H9 (cell line): ENCODE measurements around the gene ANGPTL1. TPM values are rescaled to one million over a fixed set of nuclear protein-coding genes. Genes with fewer than 3 reads are reported as not detected.

Experiments used
- DNase-seq: peaks from one replicate; pipeline ENCODE4 v3.0.0-alpha.2; 2017
- H2AFZ ChIP-seq: one replicate; pipeline ENCODE4 v1.6.1; 2013; ENCODE audit warnings: mild to moderate bottlenecking, low read length, control low read depth, moderate library complexity
- H2AK5ac ChIP-seq: 2 replicates; pipeline ENCODE4 v1.6.1; 2013; ENCODE audit warnings: low read length, control low read depth, mixed read lengths; ENCODE audit not compliant: insufficient read length
- H2BK120ac ChIP-seq: one replicate; pipeline ENCODE4 v1.6.1; 2013; ENCODE audit warnings: low read depth, mild to moderate bottlenecking, low read length, control low read depth, inconsistent platforms; ENCODE audit not compliant: poor library complexity, severe bottlenecking
- H2BK12ac ChIP-seq: 2 replicates; pipeline ENCODE4 v1.6.1; 2013; ENCODE audit warnings: low read length, control low read depth, mixed read lengths, low read depth; ENCODE audit not compliant: insufficient read length
- H2BK15ac ChIP-seq: 2 replicates; pipeline ENCODE4 v1.6.1; 2013; ENCODE audit warnings: low read depth, low read length, control low read depth
- H2BK20ac ChIP-seq: one replicate; pipeline ENCODE4 v1.6.1; 2013; ENCODE audit warnings: low read depth, mild to moderate bottlenecking, low read length, control low read depth, inconsistent platforms; ENCODE audit not compliant: poor library complexity, severe bottlenecking
- H2BK5ac ChIP-seq: 2 replicates; pipeline ENCODE4 v1.6.1; 2013; ENCODE audit warnings: low read length, control low read depth, mixed read lengths; ENCODE audit not compliant: insufficient read length
- H3K14ac ChIP-seq: 2 replicates; pipeline ENCODE4 v1.6.1; 2013; ENCODE audit warnings: low read length, control low read depth; ENCODE audit not compliant: insufficient read depth
- H3K18ac ChIP-seq: 2 replicates; pipeline ENCODE4 v1.6.1; 2013; ENCODE audit warnings: low read depth, mild to moderate bottlenecking, mixed read lengths, low read length, control low read depth; ENCODE audit not compliant: insufficient read length
- H3K23ac ChIP-seq: 2 replicates; pipeline ENCODE4 v1.6.1; 2013; ENCODE audit warnings: low read length, control low read depth, mixed read lengths, low read depth; ENCODE audit not compliant: insufficient read length
- H3K23me2 ChIP-seq: 2 replicates; pipeline ENCODE4 v1.6.1; 2013; ENCODE audit warnings: low read depth, mild to moderate bottlenecking, mixed read lengths, low read length, control low read depth; ENCODE audit not compliant: insufficient read length, poor library complexity, severe bottlenecking
- H3K27ac ChIP-seq: 2 replicates; pipeline ENCODE4 v1.5.1; 2013; ENCODE audit warnings: low read length, control low read depth, mixed read lengths, low read depth; ENCODE audit not compliant: insufficient read length
- H3K27me3 ChIP-seq: 2 replicates; pipeline ENCODE4 v1.6.1; 2013; ENCODE audit warnings: low read length, control low read depth, inconsistent platforms; ENCODE audit not compliant: insufficient read depth
- H3K4ac ChIP-seq: 2 replicates; pipeline ENCODE4 v1.6.1; 2013; ENCODE audit warnings: low read depth, mild to moderate bottlenecking, control low read depth, inconsistent platforms, low read length, moderate library complexity
- H3K4me1 ChIP-seq: 2 replicates; pipeline ENCODE4 v1.6.1; 2013; ENCODE audit warnings: low read length, control low read depth, inconsistent platforms; ENCODE audit not compliant: insufficient read depth
- H3K4me2 ChIP-seq: 2 replicates; pipeline ENCODE4 v1.6.1; 2013; ENCODE audit warnings: low read length, control low read depth, mixed read lengths; ENCODE audit not compliant: insufficient read length, insufficient read depth
- H3K56ac ChIP-seq: 2 replicates; pipeline ENCODE4 v1.6.1; 2013; ENCODE audit warnings: low read depth, mild to moderate bottlenecking, mixed read lengths, low read length, control low read depth; ENCODE audit not compliant: insufficient read length
- H3K79me1 ChIP-seq: 2 replicates; pipeline ENCODE4 v1.6.1; 2013; ENCODE audit warnings: low read depth, mild to moderate bottlenecking, moderate library complexity, low read length, control low read depth, inconsistent platforms; ENCODE audit not compliant: insufficient read depth, poor library complexity, severe bottlenecking
- H3K79me2 ChIP-seq: 2 replicates; pipeline ENCODE4 v1.6.1; 2013; ENCODE audit warnings: low read length, control low read depth, inconsistent platforms; ENCODE audit not compliant: insufficient read depth
- H3K9ac ChIP-seq: 2 replicates; pipeline ENCODE4 v1.6.1; 2013; ENCODE audit warnings: low read length, control low read depth, mixed read lengths; ENCODE audit not compliant: insufficient read length; ENCODE audit errors: extremely low read depth
- H3K9me3 ChIP-seq: one replicate; pipeline ENCODE4 v1.6.1; 2013; ENCODE audit warnings: low read depth, low read length, inconsistent platforms; ENCODE audit not compliant: control insufficient read depth
- H3T11ph ChIP-seq: one replicate; pipeline ENCODE4 v1.6.1; 2013; ENCODE audit warnings: mild to moderate bottlenecking, low read length, control low read depth, inconsistent platforms
- H4K20me1 ChIP-seq: one replicate; pipeline ENCODE4 v1.6.1; 2013; ENCODE audit not compliant: control insufficient read depth, insufficient read length, insufficient read depth
- H4K5ac ChIP-seq: 2 replicates; pipeline ENCODE4 v1.6.1; 2013; ENCODE audit warnings: low read depth, mild to moderate bottlenecking, mixed read lengths, low read length, control low read depth; ENCODE audit not compliant: insufficient read length
- H4K8ac ChIP-seq: replicated peaks from 2 replicates; pipeline ENCODE4 v1.6.1; 2013; ENCODE audit warnings: low read length, control low read depth, mixed read lengths, low read depth; ENCODE audit not compliant: insufficient read length
- H4K91ac ChIP-seq: 2 replicates; pipeline ENCODE4 v1.6.1; 2013; ENCODE audit warnings: low read depth, mild to moderate bottlenecking, moderate library complexity, mixed read lengths, low read length, control low read depth; ENCODE audit not compliant: insufficient read length
- H3K27ac Mint-ChIP-seq, 3 experiments: 2 replicates in 2 of 3; 3 replicates in 1 of 3; pipeline ENCODE4 v1.8.0; 2020 to 2021; ENCODE audit warnings: mixed read lengths in 3 of 3, mild to moderate bottlenecking in 1 of 3, moderate library complexity in 1 of 3
- H3K27me3 Mint-ChIP-seq: 2 replicates; pipeline ENCODE4 v1.8.0; 2021; ENCODE audit warnings: low read depth, mild to moderate bottlenecking, moderate library complexity, mixed read lengths
- H3K36me3 Mint-ChIP-seq, 3 experiments: 2 replicates in 2 of 3; 3 replicates in 1 of 3; pipeline ENCODE4 v1.8.0; 2020 to 2021; ENCODE audit warnings: low read depth in 3 of 3, mixed read lengths in 3 of 3; ENCODE audit not compliant: insufficient read depth in 1 of 3
- H3K4me1 Mint-ChIP-seq, 2 experiments: 2 replicates each; pipeline ENCODE4 v1.8.0; 2020; ENCODE audit warnings: mixed read lengths in 2 of 2
- H3K4me3 Mint-ChIP-seq, 2 experiments: 2 replicates in 1 of 2; 3 replicates in 1 of 2; pipeline ENCODE4 v1.8.0; 2020 to 2021; ENCODE audit warnings: mild to moderate bottlenecking in 2 of 2, mixed read lengths in 2 of 2, moderate library complexity in 1 of 2
- H3K9me3 Mint-ChIP-seq, 2 experiments: 2 replicates in 1 of 2; 3 replicates in 1 of 2; pipeline ENCODE4 v1.8.0; 2020; ENCODE audit warnings: mild to moderate bottlenecking in 2 of 2, mixed read lengths in 2 of 2, moderate library complexity in 1 of 2
- WGBS: extraction: QIAGEN DNeasy Blood & Tissue Kit; methylation state at CpG from one replicate; pipeline ENCODE4 v1.1.7; 2013; ENCODE audit warnings: missing lambda C conversion rate, low lambda C conversion rate, mixed read lengths; ENCODE audit not compliant: insufficient read length; ENCODE audit errors: extremely low coverage; 5-methylcytosine and 5-hydroxymethylcytosine counted together
- total RNA-seq: library from RNA; stranded (reverse); gene quantifications from 2 replicates; pipeline ENCODE4 v1.2.1, GENCODE V29; 2021
- TF ChIP-seq, protein P1 (sequence below): fragments of 200-600 bp; sonication (generic); conservative IDR thresholded peaks from 3 replicates; pipeline ENCODE4 v1.8.0; 2021; ENCODE audit warnings: antibody characterized with exemption, mild to moderate bottlenecking

ANGPTL1 gene
- total RNA-seq, 1 experiment from 2014 or later, result not detected

DNA sequence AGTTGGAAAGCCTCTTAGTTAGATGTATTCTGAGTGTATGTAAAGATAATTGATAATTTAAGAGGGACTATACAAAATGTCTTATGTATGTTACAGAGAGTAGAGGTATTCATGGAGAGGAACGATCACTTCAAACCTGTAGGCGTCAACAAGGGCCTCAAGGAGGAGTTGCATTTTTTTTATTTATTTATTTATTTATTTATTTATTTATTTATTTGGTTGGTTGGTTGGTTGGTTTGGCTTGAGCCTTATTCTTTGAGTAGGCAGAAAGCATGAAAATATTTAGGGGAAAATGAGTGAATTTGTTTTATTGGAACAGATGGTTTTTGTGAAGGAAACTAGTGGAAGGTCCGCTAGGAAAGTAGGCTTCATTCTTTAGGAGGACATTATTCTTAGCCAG is 8.5 kb downstream of the ANGPTL1 start:
- Mint-ChIP-seq H3K27me3 (no peaks in the 10 kb centered on the region), H3K4me1 (no peaks in the 10 kb centered on the region), H3K27ac (no peak overlapping the region), H3K36me3 (peaks cover 0 to 8% (median 0%) of the 10 kb centered on the region in 3 experiments; a peak in 3 of 7 replicates), H3K4me3 (no peak overlapping the region), H3K9me3 (no peaks in the 10 kb centered on the region)
- Histone ChIP-seq H3T11ph (no peak overlapping the region), H2BK12ac (no peak overlapping the region), H3K79me2 (no peaks in the 10 kb centered on the region), H3K4me2 (no peak overlapping the region), H3K23ac (no peak overlapping the region), H3K79me1 (no peaks in the 10 kb centered on the region), H4K91ac (no peak overlapping the region), H2BK120ac (no peak overlapping the region), H3K23me2 (no peaks in the 10 kb centered on the region), H2BK20ac (no peak overlapping the region), H2BK15ac (no peak overlapping the region), H3K27me3 (no peaks in the 10 kb centered on the region), H2AFZ (no peak overlapping the region), H4K20me1 (no peaks in the 10 kb centered on the region), H3K18ac (no peak overlapping the region), H4K5ac (no peak overlapping the region), H3K27ac (no peak overlapping the region), H3K4ac (no peak overlapping the region), H4K8ac (no peak overlapping the region), H3K14ac (no peak overlapping the region), H3K56ac (no peak overlapping the region), H2AK5ac (no peak overlapping the region), H3K4me1 (no peaks in the 10 kb centered on the region), H2BK5ac (no peak overlapping the region), H3K9ac (no peak overlapping the region), H3K9me3 (no peaks in the 10 kb centered on the region)
- TF ChIP-seq, protein P1, sequence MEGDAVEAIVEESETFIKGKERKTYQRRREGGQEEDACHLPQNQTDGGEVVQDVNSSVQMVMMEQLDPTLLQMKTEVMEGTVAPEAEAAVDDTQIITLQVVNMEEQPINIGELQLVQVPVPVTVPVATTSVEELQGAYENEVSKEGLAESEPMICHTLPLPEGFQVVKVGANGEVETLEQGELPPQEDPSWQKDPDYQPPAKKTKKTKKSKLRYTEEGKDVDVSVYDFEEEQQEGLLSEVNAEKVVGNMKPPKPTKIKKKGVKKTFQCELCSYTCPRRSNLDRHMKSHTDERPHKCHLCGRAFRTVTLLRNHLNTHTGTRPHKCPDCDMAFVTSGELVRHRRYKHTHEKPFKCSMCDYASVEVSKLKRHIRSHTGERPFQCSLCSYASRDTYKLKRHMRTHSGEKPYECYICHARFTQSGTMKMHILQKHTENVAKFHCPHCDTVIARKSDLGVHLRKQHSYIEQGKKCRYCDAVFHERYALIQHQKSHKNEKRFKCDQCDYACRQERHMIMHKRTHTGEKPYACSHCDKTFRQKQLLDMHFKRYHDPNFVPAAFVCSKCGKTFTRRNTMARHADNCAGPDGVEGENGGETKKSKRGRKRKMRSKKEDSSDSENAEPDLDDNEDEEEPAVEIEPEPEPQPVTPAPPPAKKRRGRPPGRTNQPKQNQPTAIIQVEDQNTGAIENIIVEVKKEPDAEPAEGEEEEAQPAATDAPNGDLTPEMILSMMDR, result no peak
- no peak for DNase-seq
- WGBS, result no CpG with 5 or more reads among the region's 3 CpGs
